Pulmonary artery endothelial cell (primary cell): Measurements from ENCODE around the gene BBS4. TPM values are rescaled to one million over a fixed set of nuclear protein-coding genes. Genes with fewer than 3 reads are reported as not detected.

ENCODE experiments used
- DNase-seq: peaks from one replicate; pipeline ENCODE4 v3.0.0-alpha.2; 2011; ENCODE audit warnings: low read depth, low spot score
- total RNA-seq: library from RNA; depleted of rRNA; stranded (reverse); fragments of >200 nt; gene quantifications from 2 replicates; pipeline ENCODE4 v1.2.3, GENCODE V29; 2014

Gene BBS4
- total RNA-seq, 1 donor from 2014 or later, result 7.7 TPM

DNA sequence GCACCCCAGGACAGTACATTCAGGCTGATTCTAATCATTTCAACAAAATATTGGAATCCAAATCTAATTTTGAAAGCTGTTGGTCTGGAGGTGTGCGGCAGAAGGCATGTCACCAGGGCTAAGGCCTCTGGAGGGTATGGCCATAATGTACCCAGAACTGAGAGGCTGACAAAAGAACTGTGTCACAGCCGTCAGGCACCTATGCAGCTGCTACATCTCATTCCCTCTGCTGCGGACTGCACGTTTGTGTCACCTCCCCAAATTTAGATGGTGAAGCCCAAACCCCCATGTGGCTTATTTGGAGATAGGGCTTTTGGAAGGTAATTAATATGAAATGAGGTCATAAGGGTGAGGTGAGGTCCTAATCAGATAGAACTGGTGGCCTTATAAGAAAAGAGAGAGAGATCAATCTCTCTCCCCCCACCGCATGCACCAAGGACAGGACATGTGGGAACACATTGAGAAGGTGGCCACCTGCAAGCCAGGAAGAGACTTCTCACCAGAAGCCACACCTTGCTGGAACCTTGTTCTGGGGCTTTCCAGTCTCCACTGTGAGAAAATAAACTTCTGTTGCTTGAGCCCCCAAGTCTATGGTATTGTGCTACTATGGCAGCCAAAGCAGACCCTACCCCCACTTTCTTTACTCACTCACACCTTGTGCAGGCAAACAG is 74.7 kb downstream of the BBS4 start:
- no peak for DNase-seq

- DNase-seq, result no peak
Measured at GRCh38 chr15:72764656-72765055, 78.6 kb downstream of the BBS4 start.

GRCh38 chr15:72766025-72766424 is 80.0 kb downstream of the BBS4 start:
- DNase-seq, result no peak

DNA sequence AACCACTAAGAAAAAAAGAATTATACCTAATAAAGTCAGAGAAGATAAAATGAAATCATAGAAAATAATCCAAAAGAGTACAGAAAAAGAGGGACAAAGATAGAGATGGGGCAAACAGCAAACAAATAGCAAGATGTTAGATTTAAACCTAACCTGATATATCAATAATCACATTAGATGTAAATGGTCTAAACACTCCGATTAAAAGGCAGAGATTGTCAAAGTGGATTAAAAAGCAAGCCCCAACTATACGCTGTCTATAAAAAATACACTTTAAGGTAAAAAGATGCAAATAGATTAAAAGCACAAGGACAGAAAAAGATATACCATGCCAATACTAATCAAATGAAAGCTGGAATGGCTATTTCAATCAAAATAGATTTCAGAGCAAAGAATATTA is 80.8 kb downstream of the BBS4 start:
- no peak for DNase-seq

DNA sequence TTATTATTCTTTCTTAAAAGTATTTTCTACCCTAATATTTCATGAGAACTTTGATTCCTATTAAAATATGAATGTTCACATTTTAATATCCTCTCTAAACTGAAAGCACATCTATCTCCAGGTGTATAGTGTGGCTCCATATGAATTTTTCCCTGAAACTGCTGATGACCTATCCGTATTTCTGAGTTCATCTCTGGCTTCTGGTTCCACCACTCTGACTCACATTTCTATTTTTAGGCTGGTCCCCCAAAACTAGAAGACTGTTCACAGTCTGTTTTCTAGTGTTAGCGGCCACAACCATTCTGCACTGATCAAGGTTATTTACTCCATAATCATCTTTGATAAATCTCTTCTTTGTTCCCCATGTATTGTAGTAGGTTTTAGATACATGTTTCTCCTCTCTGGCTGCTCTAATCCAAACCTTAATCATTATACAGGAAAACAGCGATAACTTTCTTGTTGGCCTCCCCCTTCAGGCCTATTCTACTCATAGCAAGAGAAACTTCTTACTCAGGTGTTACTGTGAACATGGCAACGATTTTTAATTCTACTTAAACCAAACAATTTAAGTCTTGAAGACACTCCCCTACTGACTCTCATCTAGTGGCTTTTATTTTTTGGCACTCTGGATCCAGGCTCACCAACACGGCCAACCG is 84.8 kb downstream of the BBS4 start:
- DNase-seq, result no peak

DNA sequence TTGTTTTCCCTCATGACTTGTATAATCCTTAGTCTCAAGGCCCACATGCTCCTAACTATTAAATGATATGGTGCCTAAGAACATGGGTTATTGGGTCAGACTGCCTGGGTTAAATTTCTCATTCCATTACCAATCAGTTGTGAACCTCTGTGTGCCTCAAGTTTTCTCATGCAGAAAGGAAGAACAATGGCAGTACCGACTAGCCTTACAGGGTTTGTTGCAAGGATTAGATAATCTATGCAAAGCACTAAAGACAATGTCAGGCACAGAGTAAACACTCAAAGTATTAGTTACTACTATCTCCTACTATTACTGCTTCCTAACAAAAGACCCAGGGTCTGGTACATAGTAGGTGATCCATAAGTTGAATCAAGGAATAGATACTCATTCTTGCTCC is 85.3 kb downstream of the BBS4 start:
- DNase-seq, result no peak

DNA sequence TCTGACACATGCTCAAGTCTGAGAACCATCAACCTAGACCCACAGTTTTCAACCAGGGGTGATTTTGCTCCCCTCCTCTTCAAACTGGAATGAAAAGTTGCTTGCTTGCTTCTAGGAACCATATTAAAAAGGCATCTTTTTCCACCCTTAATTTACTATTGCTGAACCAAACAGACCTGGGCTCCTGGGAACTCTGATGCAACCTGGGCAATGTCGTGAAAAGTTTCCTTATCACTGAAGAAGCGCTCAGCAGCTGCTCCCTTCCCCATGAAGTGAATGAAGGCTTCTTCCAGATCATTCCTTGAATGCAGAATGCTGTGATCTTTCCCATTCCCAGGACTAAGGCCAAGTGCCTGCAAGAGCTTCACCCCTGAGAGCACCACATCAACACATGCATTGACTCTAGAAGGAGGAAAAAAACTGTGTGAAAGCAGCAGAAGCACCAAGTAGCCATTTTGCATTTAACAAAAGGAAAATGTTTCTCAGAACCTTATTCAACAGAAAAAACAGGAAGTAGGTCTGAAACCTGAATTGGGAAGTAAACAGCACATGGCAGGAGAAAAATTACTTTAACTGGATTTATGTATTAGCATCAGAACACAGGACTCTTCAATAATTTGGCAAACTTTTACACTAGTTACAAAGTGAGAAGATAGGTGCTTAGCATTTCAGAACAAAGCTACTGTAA is 88.8 kb downstream of the BBS4 start:
- DNase-seq, result no peak

GRCh38 chr15:72778796-72779195 is 92.8 kb downstream of the BBS4 start:
- DNase-seq, result no peak

GRCh38 chr15:72781631-72782030 is 95.6 kb downstream of the BBS4 start:
- DNase-seq, result no peak

DNA sequence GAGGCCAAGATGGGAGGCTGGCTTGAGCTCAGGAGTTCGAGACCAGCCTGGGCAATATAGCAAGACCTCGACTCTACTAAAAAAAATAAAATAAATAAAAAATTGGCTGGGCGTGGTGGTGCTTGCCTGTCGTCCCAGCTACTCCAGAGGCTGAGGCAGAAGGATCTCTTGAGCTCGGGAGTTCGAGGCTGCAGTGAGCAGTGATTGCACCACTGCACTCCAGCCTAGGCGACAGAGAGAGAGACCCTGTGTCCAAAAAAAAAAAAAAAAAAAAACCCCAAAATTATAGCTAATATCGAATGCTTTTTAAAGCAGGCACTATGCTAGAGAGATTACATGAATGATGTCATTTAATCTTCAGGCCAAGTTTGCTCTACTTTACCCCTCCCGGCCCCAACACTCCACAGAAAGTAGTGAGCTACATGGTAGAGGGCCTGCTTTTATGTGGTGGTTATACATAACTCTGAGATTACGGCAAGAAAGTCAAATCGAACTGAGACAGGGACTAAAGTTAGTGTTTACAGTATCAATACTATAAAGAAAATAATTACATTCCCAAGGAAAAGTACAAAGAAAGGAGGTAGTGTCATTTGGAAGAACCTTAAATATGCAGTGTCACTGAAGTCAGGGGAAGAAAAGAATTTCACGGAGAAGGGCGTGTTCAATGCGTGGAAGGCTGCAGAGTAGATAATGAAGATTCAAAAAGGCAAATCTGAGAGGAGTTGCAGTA is 96.4 kb downstream of the BBS4 start:
- DNase-seq, result no peak

GRCh38 chr15:72783004-72783639 is 97.1 kb downstream of the BBS4 start:
- DNase-seq, result no peak

GRCh38 chr15:72783640-72784455 is 97.8 kb downstream of the BBS4 start, which contains the start of gene ADPGK:
TSS of gene ADPGK (minus strand) at chr15:72783758. CDS start at chr15:72783691, 67 bp downstream.
- peak; percentile 77 for DNase-seq

GRCh38 chr15:72784456-72784876 is 98.5 kb downstream of the BBS4 start:
- DNase-seq, result no peak

GRCh38 chr15:72785432-72785831 is 99.4 kb downstream of the BBS4 start:
- DNase-seq, result no peak

- no peak for DNase-seq
Measured at GRCh38 chr15:72785841-72786240, 99.8 kb downstream of the BBS4 start.

DNA sequence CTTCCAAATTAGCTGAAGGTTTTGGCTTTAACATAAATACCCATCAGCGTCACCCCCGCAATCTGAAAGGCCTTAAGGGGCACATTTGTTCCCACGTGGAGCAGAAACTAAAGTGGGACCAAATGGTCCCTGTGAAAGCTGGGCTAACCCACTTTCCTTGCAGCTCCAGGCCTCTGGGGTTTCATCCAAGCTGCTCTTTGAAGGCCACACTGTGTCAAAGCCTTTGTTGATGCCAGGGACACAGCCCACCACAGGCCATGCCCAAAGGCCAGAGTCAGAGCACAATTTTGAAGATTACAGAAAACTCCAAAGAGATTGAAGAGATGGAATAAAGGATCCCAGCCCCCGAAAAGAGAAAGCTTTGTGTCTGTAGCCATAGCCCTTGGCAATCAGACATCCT is 100.2 kb downstream of the BBS4 start:
- DNase-seq, result no peak

GRCh38 chr15:72786676-72787345 is 100.8 kb downstream of the BBS4 start:
- no peak for DNase-seq

GRCh38 chr15:72787526-72787925 is 101.5 kb downstream of the BBS4 start:
- DNase-seq, result no peak
